Measurements from ENCODE around the gene VWA8.
A peak's percentile ranks its signal among the peaks of the same experiment; 100 is the strongest.
"Not testable (repeated sequence)": the region's sequence is repeated elsewhere in the genome, so short reads cannot be mapped to it uniquely, and the experiment has no call there.

Gene VWA8

DNA sequence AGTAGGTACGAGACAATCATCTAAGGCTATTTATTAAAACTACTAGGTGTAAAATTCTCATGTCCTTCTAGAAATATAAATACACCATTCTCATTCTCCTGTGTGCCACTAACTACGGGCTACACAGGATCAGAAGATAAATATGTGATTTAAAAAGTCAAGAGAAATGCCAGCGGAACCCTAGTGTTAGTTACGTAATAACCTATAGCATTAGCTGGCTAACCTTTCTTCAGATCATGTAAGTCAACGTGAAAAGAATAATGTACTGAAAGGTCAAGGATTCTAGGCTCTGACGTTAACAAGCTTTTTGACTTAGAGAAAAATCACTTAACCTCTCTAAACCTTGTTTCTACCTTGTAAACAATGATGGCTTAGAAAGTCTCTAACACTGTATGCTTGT, 381.7 kb downstream of the VWA8 start:
- TF ChIP-seq GATA1 (IDR thresholded peaks at IDR 0.05; ENCODE audit: low read depth, low read length) (no peak), POLR2A (IDR thresholded peaks at IDR 0.05; ENCODE audit: low read length) (no peak)
- DNase-seq = no peak

DNA sequence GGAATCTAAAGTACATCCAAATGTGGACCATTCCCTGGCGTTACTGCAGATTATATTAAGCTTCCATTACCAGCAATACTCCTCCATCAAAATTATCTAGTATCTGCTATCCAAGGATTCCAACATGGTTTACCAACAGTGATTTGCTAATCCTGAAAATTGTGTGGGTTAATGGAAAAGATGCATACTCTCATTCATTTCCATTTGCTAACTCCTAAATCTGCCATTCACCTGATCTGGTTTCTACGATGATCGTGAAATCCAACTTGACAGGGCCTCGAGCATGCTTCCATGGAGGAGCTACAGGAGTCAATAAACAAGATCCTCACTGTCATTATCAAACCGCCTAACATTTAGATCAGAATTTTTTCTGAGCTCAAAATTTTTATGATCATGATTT, 382.5 kb downstream of the VWA8 start:
- TF ChIP-seq POLR2A (IDR thresholded peaks at IDR 0.05; ENCODE audit: low read length) (no peak), GATA1 (IDR thresholded peaks at IDR 0.05; ENCODE audit: low read depth, low read length) (no peak)
- no peak for DNase-seq

DNA sequence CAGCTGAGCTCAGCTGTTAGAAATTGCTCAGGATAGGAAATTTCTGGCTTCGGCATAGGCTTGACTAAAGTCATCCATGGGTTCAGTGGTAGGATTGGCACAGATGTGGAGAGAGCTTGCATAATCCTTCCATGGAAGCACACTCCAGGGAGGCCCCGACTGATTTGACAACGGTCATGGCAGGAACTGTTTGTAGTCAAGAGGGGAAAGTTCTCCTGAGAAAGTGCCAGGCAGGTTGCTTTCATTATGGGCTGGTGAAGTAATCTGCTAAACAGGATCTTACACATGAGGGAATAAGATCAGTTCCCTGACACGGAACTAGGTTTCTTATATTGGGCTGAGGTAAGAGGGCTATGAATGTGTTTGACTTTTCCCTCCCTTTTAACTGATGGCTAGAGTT, 383.5 kb downstream of the VWA8 start:
- TF ChIP-seq GATA1 (IDR thresholded peaks at IDR 0.05; ENCODE audit: low read depth, low read length) (no peak), POLR2A (IDR thresholded peaks at IDR 0.05; ENCODE audit: low read length) (no peak)
- no peak for DNase-seq

DNA sequence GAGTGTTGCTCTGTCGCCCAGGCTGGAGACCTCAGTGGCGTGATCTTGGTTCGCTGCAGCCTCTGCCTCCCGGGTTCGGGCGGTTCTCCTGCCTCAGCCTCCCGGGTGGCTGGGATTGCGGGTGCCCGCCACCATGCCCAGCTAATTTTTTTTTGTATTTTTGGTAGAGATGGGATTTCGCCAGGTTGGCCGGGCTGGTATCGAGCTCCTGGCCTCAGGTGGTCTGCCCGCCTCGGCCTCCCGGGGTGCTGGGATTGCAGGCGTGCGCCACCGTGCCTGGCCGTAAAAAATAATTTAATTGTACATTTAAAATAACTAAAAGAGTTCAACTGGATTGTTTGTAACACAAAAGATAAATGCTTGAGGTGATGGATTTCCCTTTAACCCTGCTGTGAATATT, 387.3 kb downstream of the VWA8 start:
- not testable (repeated sequence) for DNase-seq

DNA sequence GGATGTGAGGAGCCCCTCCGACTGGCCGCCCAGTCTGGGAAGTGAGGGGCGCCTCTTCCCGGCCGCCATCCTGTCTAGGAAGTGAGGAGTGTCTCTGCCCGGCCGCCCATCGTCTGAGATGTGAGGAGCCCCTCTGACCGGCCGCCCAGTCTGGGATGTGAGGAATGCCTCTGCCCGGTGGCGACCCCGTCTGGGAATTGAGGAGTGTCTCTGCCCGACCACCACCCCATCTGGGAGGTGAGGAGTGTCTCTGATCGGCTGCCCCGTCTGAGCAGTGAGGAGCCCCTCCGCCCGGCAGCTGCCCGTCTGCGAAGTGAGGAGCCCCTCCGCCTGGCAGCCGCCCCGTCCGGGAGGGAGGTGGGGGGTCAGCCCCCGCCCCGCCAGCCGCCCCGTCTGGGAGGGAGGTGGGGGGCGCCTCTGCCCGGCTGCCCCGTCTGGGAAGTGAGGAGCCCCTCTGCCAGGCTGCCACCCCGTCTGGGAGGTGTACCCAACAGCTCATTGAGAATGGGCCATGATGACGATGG, 389.0 kb downstream of the VWA8 start:
- not testable (repeated sequence) for DNase-seq

DNA sequence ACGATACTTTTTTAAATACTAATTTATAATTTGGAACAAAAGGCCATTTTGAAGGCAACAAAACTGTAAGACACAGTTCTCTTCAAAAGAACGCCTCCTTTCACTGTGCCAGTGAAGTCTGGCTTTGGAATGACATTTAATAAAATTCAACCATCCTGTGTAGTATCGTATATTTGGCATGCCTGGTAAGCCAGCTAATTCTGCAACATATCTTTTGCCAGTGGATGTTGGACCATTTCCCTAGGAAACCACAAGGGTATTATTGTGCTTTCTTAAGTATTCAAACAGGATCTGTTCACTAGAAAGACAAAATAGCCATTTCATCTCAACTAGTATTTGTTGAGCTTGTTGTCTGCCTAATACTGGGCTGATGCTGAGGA, 391.9 kb downstream of the VWA8 start:
- no peak for DNase-seq
- TF ChIP-seq GATA1 (IDR thresholded peaks at IDR 0.05; ENCODE audit: low read depth, low read length) (no peak), POLR2A (IDR thresholded peaks at IDR 0.05; ENCODE audit: low read length) (no peak)

DNA sequence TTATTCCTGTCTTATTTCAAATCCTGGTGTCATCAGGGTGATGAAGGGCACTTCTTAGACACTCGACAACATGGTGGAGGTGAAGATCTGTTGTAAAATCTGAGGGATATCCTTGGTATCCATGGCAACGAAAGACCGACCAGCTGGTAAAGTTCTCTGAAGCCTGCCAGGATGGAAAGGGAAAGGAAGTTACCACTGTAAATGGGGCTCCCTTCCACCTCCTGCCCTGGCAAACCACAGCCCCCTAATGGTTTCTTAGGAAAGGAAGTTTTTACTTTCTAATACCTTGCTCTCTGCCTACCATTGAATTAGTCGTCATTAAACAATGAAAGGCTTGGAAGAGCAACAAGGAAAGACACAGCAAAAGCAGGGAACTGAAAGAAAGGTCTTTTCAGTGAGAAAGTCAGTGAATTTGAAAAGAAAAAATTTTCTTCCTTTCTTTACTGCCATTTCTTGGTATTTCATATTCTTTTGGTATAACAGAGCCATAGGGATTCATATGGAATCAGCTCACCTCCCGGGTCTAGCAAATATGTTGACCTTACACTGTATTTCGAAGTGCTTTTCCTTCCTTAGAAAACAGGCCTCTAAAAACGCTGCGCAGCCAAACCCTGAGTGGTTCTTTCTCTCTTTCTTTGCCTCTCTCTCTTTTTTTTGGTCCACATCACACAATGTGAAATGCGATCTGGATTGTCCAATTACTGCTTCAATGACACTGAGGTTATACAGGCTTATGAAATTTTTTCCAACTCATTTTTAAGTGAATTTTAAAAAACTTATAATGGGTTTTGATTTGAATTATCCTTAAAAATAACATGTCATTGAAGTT, 392.6 kb downstream of the VWA8 start:
- no peak for DNase-seq
- no peak for TF ChIP-seq POLR2A (IDR thresholded peaks at IDR 0.05; ENCODE audit: low read length)
- no peak for TF ChIP-seq GATA1 (IDR thresholded peaks at IDR 0.05; ENCODE audit: low read depth, low read length)

DNA sequence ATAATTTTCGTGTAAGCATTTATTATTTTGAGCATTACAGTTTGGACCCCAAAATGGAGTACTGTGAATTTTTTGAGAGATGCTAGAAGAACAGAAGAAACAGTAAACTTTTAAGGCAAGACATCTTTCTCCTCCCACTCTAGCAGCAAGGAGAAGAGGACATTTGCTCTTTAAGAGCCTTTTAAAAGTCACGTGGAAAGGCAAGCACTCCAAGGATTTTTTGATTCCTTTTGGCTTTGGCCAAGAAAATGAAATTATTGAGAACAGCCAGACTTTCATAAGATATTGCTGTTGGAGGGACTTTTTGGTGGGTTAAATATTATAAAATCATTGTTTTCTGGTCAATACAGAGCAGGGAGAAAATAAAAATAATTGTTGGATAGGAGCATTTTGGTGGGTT, 393.5 kb downstream of the VWA8 start:
- TF ChIP-seq GATA1 (IDR thresholded peaks at IDR 0.05; ENCODE audit: low read depth, low read length) = no peak
- TF ChIP-seq POLR2A (IDR thresholded peaks at IDR 0.05; ENCODE audit: low read length) = no peak
- no peak for DNase-seq

DNA sequence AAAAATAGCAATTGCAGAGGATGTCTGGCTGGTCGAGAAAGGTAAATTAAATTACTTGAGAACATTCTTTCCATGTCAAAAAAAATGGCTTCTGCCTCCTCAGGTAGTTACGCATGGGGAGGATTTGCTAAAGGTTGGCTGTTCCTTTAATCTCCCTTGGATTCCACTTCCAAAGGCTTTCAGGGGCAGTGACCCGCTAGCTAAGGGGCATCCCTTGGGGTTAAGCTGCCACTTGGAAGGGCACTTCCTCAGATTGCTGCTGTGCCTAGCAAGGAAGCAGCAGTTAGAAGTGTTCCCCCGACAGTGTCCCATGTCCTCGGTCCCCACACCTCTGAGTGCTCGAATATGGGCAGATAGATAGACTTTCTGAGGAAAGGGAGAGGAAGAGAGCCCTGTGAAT, 395.1 kb downstream of the VWA8 start:
- no peak for DNase-seq
- TF ChIP-seq POLR2A (IDR thresholded peaks at IDR 0.05; ENCODE audit: low read length) (no peak), GATA1 (IDR thresholded peaks at IDR 0.05; ENCODE audit: low read depth, low read length) (no peak)

DNA sequence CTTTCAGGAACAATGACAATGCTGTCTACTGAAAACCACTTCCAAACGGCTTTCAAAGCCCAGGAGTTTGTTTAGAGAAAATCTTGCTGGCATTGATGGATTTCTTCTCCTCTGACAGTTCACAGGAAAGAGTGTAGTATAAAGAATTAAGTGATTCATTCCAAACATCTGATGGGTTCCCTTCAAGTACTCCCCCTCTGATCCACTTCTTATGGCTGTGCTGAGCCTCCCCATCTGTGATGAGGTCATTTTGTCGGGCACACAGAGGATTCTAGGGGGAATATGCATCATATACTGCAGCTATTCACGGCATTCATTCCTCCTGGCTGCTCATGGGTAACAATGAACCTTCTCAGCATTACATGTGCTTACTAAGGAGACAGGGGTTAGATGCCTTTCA, 395.7 kb downstream of the VWA8 start:
- TF ChIP-seq POLR2A (IDR thresholded peaks at IDR 0.05; ENCODE audit: low read length) = no peak
- no peak for TF ChIP-seq GATA1 (IDR thresholded peaks at IDR 0.05; ENCODE audit: low read depth, low read length)
- no peak for DNase-seq

DNA sequence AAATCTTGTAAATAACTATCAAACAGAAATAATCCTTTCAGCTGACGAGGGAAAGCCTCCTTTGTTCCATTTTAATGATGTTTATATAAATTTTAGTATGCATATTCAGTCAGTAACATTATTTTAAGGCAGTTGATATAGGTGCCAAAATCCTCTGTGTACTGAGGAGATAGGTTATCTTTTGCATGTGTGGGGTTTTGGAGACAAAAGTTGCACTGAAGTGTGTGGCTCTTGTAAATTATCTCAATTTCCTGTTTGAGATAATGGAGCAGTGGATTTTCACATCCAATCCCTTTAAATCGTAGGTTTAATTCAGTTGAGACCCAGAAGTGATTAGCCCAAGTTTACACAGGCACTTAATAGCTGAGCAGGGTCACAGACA, 396.9 kb downstream of the VWA8 start:
- peak in 1 of 2 experiments; percentile 47 for DNase-seq
- TF ChIP-seq POLR2A (IDR thresholded peaks at IDR 0.05; ENCODE audit: low read length) = no peak
- no peak for TF ChIP-seq GATA1 (IDR thresholded peaks at IDR 0.05; ENCODE audit: low read depth, low read length)

DNA sequence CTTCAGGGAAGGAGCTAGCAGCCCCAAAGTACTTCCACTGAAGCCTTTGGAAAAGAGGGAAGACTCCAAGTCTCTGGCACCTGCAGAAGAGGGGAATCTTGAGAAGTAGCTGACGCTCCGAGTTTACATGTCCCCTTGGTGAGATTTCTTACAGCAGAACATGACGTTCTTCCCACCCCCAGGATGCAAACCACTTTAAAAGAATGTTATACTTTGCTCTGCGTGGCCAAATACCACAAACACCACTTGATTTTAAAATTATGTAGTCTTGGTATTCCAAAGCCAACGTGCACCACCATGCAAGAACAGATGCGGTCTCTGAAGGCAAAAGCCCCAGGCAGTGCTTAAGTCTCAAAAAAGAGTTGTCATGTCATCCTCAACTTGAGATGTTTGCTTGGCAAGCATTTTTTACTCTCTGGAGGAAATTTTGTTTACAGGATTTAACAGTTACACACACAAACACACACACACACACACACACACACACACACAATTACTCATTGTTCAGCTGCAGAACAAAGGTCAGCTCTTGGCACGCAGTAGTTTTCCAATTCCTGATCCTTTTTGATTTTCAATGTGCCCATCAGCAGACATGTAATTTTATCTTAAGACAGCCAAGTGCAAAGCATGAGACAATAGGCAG, 397.4 kb downstream of the VWA8 start:
- TF ChIP-seq POLR2A (IDR thresholded peaks at IDR 0.05; ENCODE audit: low read length) = no peak
- no peak for TF ChIP-seq GATA1 (IDR thresholded peaks at IDR 0.05; ENCODE audit: low read depth, low read length)
- DNase-seq = no peak

DNA sequence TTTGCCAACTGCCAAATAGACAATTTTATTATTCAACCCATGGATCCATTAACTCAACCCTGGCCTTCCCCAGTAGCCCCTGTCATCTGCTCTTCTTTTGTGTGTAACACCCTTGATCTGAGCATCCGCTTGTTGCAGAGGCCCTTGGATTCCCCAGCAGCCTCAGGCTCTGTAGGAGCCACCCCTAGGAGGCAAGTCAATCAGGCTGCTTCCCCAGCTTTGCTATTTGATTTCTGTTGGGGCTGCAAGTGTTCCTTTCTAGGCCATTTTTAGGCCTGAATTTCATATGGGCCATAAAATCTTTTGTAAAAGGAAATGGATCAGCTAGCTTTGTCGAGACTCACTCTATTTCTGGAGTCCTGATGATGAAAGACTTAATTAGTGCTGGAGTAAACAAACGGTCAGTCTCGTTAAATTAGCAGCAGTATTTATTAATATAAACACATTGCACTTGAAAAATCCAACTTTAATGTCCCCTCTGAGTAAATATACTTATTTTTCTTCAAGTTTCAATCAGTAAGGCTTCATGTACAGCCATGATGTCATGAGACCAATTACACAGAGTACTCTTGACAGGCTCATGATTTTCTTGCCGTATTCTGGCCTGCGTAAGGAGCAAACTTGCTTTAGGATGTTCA, 398.2 kb downstream of the VWA8 start:
- TF ChIP-seq GATA1 (IDR thresholded peaks at IDR 0.05; ENCODE audit: low read depth, low read length) (no peak), POLR2A (IDR thresholded peaks at IDR 0.05; ENCODE audit: low read length) (no peak)
- no peak for DNase-seq

DNA sequence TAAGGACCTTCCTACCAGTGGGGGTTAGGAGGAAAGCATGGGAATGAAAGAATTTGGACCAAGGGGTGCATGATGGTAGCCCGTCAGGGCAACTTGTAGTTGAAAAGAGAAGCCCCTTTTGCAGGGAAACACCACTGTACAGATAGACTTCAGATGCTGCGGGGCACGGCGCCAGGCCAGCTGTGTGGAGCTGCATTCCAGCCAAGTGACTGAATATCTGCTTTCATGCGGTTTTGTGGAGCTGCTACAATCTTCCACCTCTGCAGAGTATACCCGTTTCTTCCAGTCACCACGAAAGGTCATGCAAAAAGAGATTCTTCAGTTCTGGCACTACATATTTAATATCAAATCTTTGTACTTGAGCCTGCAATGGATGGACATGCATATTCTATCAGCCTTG, 398.8 kb downstream of the VWA8 start:
- TF ChIP-seq POLR2A (IDR thresholded peaks at IDR 0.05; ENCODE audit: low read length) = no peak
- no peak for TF ChIP-seq GATA1 (IDR thresholded peaks at IDR 0.05; ENCODE audit: low read depth, low read length)
- no peak for DNase-seq

DNA sequence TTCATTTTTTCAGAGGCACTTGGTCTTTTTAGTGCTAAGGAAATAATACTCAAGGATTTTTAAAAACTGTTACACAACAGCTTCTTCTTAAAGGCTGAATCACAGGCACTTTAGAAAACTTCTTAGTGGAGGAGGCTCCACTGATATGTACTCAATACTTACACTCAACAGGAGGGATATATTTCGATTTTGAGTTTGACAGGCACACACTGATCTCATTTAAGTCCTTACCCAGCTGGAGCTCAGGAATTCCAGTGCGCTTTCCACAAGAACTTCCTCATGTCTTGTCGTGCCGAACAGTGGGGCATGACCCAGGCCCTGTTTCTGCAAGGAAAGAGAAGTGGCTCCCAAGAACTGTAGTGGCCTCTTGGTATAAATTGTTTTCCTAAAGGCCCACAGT, 399.7 kb downstream of the VWA8 start:
- TF ChIP-seq POLR2A (IDR thresholded peaks at IDR 0.05; ENCODE audit: low read length) = no peak
- TF ChIP-seq GATA1 (IDR thresholded peaks at IDR 0.05; ENCODE audit: low read depth, low read length) = no peak
- DNase-seq = no peak
